ENCODE data around the gene PRAMEF5. TPM values are rescaled to one million over a fixed set of nuclear protein-coding genes. Genes with fewer than 3 reads are reported as not detected.
"Not testable (repeated sequence)": the region's sequence is repeated elsewhere in the genome, so short reads cannot be mapped to it uniquely, and the experiment has no call there.

PRAMEF5 gene
- total RNA-seq, 1 experiment from 2014 or later = not detected

GRCh38 chr1:13239633-13240032 lies 14.4 kb upstream of the PRAMEF5 start:
- H3K36me3 ChIP-seq (replicated peaks; ENCODE audit: control insufficient read depth, insufficient read depth, low read length); DNase-seq; H3K27me3 ChIP-seq (ENCODE audit: control insufficient read depth, insufficient read depth, low read length); H3K4me3 ChIP-seq (ENCODE audit: insufficient read depth, low read depth, low read length): not testable (repeated sequence)

- not testable (repeated sequence) for DNase-seq; H3K36me3 ChIP-seq (replicated peaks; ENCODE audit: control insufficient read depth, insufficient read depth, low read length); H3K4me3 ChIP-seq (ENCODE audit: insufficient read depth, low read depth, low read length); H3K27me3 ChIP-seq (ENCODE audit: control insufficient read depth, insufficient read depth, low read length)
Measured at GRCh38 chr1:13243536-13244263, 10.3 kb upstream of the PRAMEF5 start.

- DNase-seq; H3K4me3 ChIP-seq (ENCODE audit: insufficient read depth, low read depth, low read length); H3K36me3 ChIP-seq (replicated peaks; ENCODE audit: control insufficient read depth, insufficient read depth, low read length); H3K27me3 ChIP-seq (ENCODE audit: control insufficient read depth, insufficient read depth, low read length): not testable (repeated sequence)
Measured at GRCh38 chr1:13245841-13246553, 8.0 kb upstream of the PRAMEF5 start.

GRCh38 chr1:13246554-13246871 lies 7.5 kb upstream of the PRAMEF5 start:
- H3K4me3 ChIP-seq (ENCODE audit: insufficient read depth, low read depth, low read length) = not testable (repeated sequence)

GRCh38 chr1:13247122-13247521 lies 6.9 kb upstream of the PRAMEF5 start:
- H3K4me3 ChIP-seq (ENCODE audit: insufficient read depth, low read depth, low read length); H3K27me3 ChIP-seq (ENCODE audit: control insufficient read depth, insufficient read depth, low read length); H3K36me3 ChIP-seq (replicated peaks; ENCODE audit: control insufficient read depth, insufficient read depth, low read length); DNase-seq: not testable (repeated sequence)

More at GRCh38 chr1:13246554-13246871, 7.5 kb upstream of the PRAMEF5 start:
- DNase-seq; H3K36me3 ChIP-seq (replicated peaks; ENCODE audit: control insufficient read depth, insufficient read depth, low read length); H3K27me3 ChIP-seq (ENCODE audit: control insufficient read depth, insufficient read depth, low read length): not testable (repeated sequence)

- not testable (repeated sequence) for DNase-seq; H3K36me3 ChIP-seq (replicated peaks; ENCODE audit: control insufficient read depth, insufficient read depth, low read length); H3K4me3 ChIP-seq (ENCODE audit: insufficient read depth, low read depth, low read length); H3K27me3 ChIP-seq (ENCODE audit: control insufficient read depth, insufficient read depth, low read length)
Measured at GRCh38 chr1:13265124-13265523, 11.1 kb downstream of the PRAMEF5 start.

GRCh38 chr1:13277016-13277415 lies 23.0 kb downstream of the PRAMEF5 start:
- not testable (repeated sequence) for H3K36me3 ChIP-seq (replicated peaks; ENCODE audit: control insufficient read depth, insufficient read depth, low read length); H3K27me3 ChIP-seq (ENCODE audit: control insufficient read depth, insufficient read depth, low read length); H3K4me3 ChIP-seq (ENCODE audit: insufficient read depth, low read depth, low read length); DNase-seq

- H3K27me3 ChIP-seq (ENCODE audit: control insufficient read depth, insufficient read depth, low read length); H3K4me3 ChIP-seq (ENCODE audit: insufficient read depth, low read depth, low read length); H3K36me3 ChIP-seq (replicated peaks; ENCODE audit: control insufficient read depth, insufficient read depth, low read length); DNase-seq: not testable (repeated sequence)
Measured at GRCh38 chr1:13279617-13280016, 25.6 kb downstream of the PRAMEF5 start.

GRCh38 chr1:13285037-13285436 lies 31.0 kb downstream of the PRAMEF5 start, which contains the start of gene PRAMEF8:
TSS of gene PRAMEF8 (minus strand) at chr1:13285137. CDS start at chr1:13284091, 1,046 bp downstream.
- DNase-seq; H3K36me3 ChIP-seq (replicated peaks; ENCODE audit: control insufficient read depth, insufficient read depth, low read length); H3K27me3 ChIP-seq (ENCODE audit: control insufficient read depth, insufficient read depth, low read length); H3K4me3 ChIP-seq (ENCODE audit: insufficient read depth, low read depth, low read length): not testable (repeated sequence)

GRCh38 chr1:13289030-13289429 lies 35.0 kb downstream of the PRAMEF5 start:
- not testable (repeated sequence) for H3K4me3 ChIP-seq (ENCODE audit: insufficient read depth, low read depth, low read length); H3K27me3 ChIP-seq (ENCODE audit: control insufficient read depth, insufficient read depth, low read length); H3K36me3 ChIP-seq (replicated peaks; ENCODE audit: control insufficient read depth, insufficient read depth, low read length); DNase-seq

- not testable (repeated sequence) for DNase-seq; H3K4me3 ChIP-seq (ENCODE audit: insufficient read depth, low read depth, low read length); H3K27me3 ChIP-seq (ENCODE audit: control insufficient read depth, insufficient read depth, low read length); H3K36me3 ChIP-seq (replicated peaks; ENCODE audit: control insufficient read depth, insufficient read depth, low read length)
Measured at GRCh38 chr1:13297216-13297931, 43.4 kb downstream of the PRAMEF5 start.

GRCh38 chr1:13298699-13299098 lies 44.7 kb downstream of the PRAMEF5 start:
- not testable (repeated sequence) for DNase-seq; H3K4me3 ChIP-seq (ENCODE audit: insufficient read depth, low read depth, low read length); H3K27me3 ChIP-seq (ENCODE audit: control insufficient read depth, insufficient read depth, low read length); H3K36me3 ChIP-seq (replicated peaks; ENCODE audit: control insufficient read depth, insufficient read depth, low read length)

- H3K4me3 ChIP-seq (ENCODE audit: insufficient read depth, low read depth, low read length); H3K27me3 ChIP-seq (ENCODE audit: control insufficient read depth, insufficient read depth, low read length); DNase-seq; H3K36me3 ChIP-seq (replicated peaks; ENCODE audit: control insufficient read depth, insufficient read depth, low read length): not testable (repeated sequence)
Measured at GRCh38 chr1:13302197-13302596, 48.2 kb downstream of the PRAMEF5 start.

GRCh38 chr1:13303239-13303638 lies 49.2 kb downstream of the PRAMEF5 start, which contains the start of gene PRAMEF33:
TSS of gene PRAMEF33 (plus strand) at chr1:13303539. CDS start at chr1:13305955, 2,416 bp downstream.
- not testable (repeated sequence) for DNase-seq

More at GRCh38 chr1:13303239-13303638, 49.2 kb downstream of the PRAMEF5 start, which contains the start of gene PRAMEF33:
- not testable (repeated sequence) for H3K4me3 ChIP-seq (ENCODE audit: insufficient read depth, low read depth, low read length); H3K36me3 ChIP-seq (replicated peaks; ENCODE audit: control insufficient read depth, insufficient read depth, low read length); H3K27me3 ChIP-seq (ENCODE audit: control insufficient read depth, insufficient read depth, low read length)

Data from H7 (cell line).